SK-N-SH treated with all-trans-retinoic acid at 6 μM for 48 hours (cell line): ENCODE results near the gene CEP192.

ENCODE experiments used
- ATAC-seq: fragments of 200-7000 bp; cut with Tn5 transposase; 3 replicates; pipeline ENCODE4 v1.9.1; 2020; ENCODE audit warnings: mild to moderate bottlenecking, moderate library complexity
- ARNTL ChIP-seq: fragments of 450-650 bp; formaldehyde crosslinking; IDR thresholded peaks from 2 replicates; pipeline ENCODE4 v1.5.0; 2020; ENCODE audit warnings: low read depth, mild to moderate bottlenecking, moderate library complexity, borderline replicate concordance
- BACH2 ChIP-seq: fragments of 250-450 bp; sonication (Bioruptor Pico); IDR thresholded peaks from 2 replicates; pipeline ENCODE4 v1.9.0; 2021; ENCODE audit warnings: mild to moderate bottlenecking, borderline replicate concordance
- CREB5 ChIP-seq: fragments of 250-450 bp; sonication (Bioruptor Pico); IDR thresholded peaks from 2 replicates; pipeline ENCODE4 v1.5.1; 2020; ENCODE audit warnings: low read depth, mild to moderate bottlenecking, moderate library complexity
- CSDC2 ChIP-seq: fragments of 250-450 bp; sonication (Bioruptor Pico); IDR thresholded peaks from 2 replicates; pipeline ENCODE4 v1.5.0; 2020; ENCODE audit warnings: mild to moderate bottlenecking, moderate library complexity
- CSRNP3 ChIP-seq: fragments of 250-450 bp; sonication (Bioruptor Pico); IDR thresholded peaks from 2 replicates; pipeline ENCODE4 v1.5.1; 2021; ENCODE audit warnings: mild to moderate bottlenecking, moderate library complexity
- ESRRG ChIP-seq: fragments of 250-450 bp; sonication (Bioruptor Pico); IDR thresholded peaks from 2 replicates; pipeline ENCODE4 v1.6.1; 2021; ENCODE audit warnings: mild to moderate bottlenecking
- GLIS3 ChIP-seq: fragments of 250-450 bp; sonication (Bioruptor Pico); IDR thresholded peaks from 2 replicates; pipeline ENCODE4 v1.5.0; 2020; ENCODE audit warnings: mild to moderate bottlenecking, moderate library complexity
- OSR1 ChIP-seq: fragments of 250-450 bp; sonication (Bioruptor Pico); IDR thresholded peaks from 2 replicates; pipeline ENCODE4 v1.8.0; 2022; ENCODE audit warnings: moderate library complexity, mild to moderate bottlenecking, inconsistent platforms
- POU6F1 ChIP-seq: fragments of 250-450 bp; sonication (Bioruptor Pico); IDR thresholded peaks from 2 replicates; pipeline ENCODE4 v1.8.0; 2021; ENCODE audit warnings: low read depth, mild to moderate bottlenecking, moderate library complexity, borderline replicate concordance
- PPARA ChIP-seq: fragments of 250-450 bp; sonication (Bioruptor Pico); IDR thresholded peaks from 2 replicates; pipeline ENCODE4 v1.5.0; 2020; ENCODE audit warnings: mild to moderate bottlenecking, borderline replicate concordance
- RARB ChIP-seq: fragments of 250-450 bp; sonication (Bioruptor Pico); IDR thresholded peaks from 2 replicates; pipeline ENCODE4 v1.8.0; 2021; ENCODE audit warnings: mild to moderate bottlenecking, moderate library complexity
- SNAI2 ChIP-seq: fragments of 250-450 bp; sonication (Bioruptor Pico); IDR thresholded peaks from 2 replicates; pipeline ENCODE4 v1.5.0; 2020; ENCODE audit warnings: mild to moderate bottlenecking, moderate library complexity
- TCF4 ChIP-seq: fragments of 250-450 bp; sonication (Bioruptor Pico); IDR thresholded peaks from 2 replicates; pipeline ENCODE4 v1.8.0; 2021; ENCODE audit warnings: mild to moderate bottlenecking, moderate library complexity, borderline replicate concordance
- TOX ChIP-seq: fragments of 250-450 bp; sonication (Bioruptor Pico); IDR thresholded peaks from 2 replicates; pipeline ENCODE4 v1.8.0; 2021; ENCODE audit warnings: mild to moderate bottlenecking, moderate library complexity, borderline replicate concordance
- ZC3H10 ChIP-seq: fragments of 250-450 bp; sonication (Bioruptor Pico); IDR thresholded peaks from 2 replicates; pipeline ENCODE4 v1.5.1; 2021; ENCODE audit warnings: mild to moderate bottlenecking, moderate library complexity
- ZFP3 ChIP-seq: fragments of 250-450 bp; sonication (Bioruptor Pico); IDR thresholded peaks from 2 replicates; pipeline ENCODE4 v1.5.0; 2020; ENCODE audit warnings: mild to moderate bottlenecking, moderate library complexity
- ZFP30 ChIP-seq: fragments of 450-650 bp; formaldehyde crosslinking; IDR thresholded peaks from 2 replicates; pipeline ENCODE4 v1.5.0; 2022; ENCODE audit warnings: mild to moderate bottlenecking, moderate library complexity
- ZNF565 ChIP-seq: fragments of 450-650 bp; formaldehyde crosslinking; conservative IDR thresholded peaks from 2 replicates; pipeline ENCODE4 v1.5.0; 2020; ENCODE audit warnings: low read depth, mild to moderate bottlenecking, moderate library complexity
- ZNF70 ChIP-seq: fragments of 450-650 bp; formaldehyde crosslinking; IDR thresholded peaks from 2 replicates; pipeline ENCODE4 v1.5.0; 2020; ENCODE audit warnings: mild to moderate bottlenecking, moderate library complexity
- ZNF8 ChIP-seq: fragments of 450-650 bp; formaldehyde crosslinking; IDR thresholded peaks from 2 replicates; pipeline ENCODE4 v1.5.0; 2020; ENCODE audit warnings: mild to moderate bottlenecking, moderate library complexity
- TF ChIP-seq, protein P1 (sequence below): fragments of 250-450 bp; sonication (Bioruptor Pico); IDR thresholded peaks from 2 replicates; pipeline ENCODE4 v1.8.0; 2020; ENCODE audit warnings: mild to moderate bottlenecking, moderate library complexity, borderline replicate concordance
- TF ChIP-seq, protein P2 (sequence below): fragments of 250-450 bp; sonication (Bioruptor Pico); IDR thresholded peaks from 2 replicates; pipeline ENCODE4 v1.5.0; 2020; ENCODE audit warnings: mild to moderate bottlenecking, moderate library complexity

The CEP192 gene

DNA sequence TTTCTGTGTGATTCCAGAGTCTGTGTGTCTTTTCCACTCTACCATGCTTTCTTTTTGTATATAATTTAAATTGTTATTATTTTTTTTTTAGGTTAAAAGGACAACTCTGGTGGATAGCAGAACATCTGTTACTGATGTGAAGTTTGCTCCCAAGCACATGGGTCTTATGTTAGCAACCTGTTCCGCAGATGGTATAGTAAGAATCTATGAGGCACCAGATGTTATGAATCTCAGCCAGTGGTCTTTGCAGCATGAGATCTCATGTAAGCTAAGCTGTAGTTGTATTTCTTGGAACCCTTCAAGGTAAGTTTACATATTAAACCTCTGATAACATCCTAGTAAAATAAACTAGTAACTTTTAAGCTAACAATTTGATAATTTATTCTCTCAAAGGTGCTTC, 28.1 kb upstream of the CEP192 start:
- no peak for ATAC-seq
- no peak for TF ChIP-seq ZNF8 (CRISPR knock-in tag)
- no peak for TF ChIP-seq ARNTL
- TF ChIP-seq CREB5 = no peak
- no peak for TF ChIP-seq CSRNP3
- no peak for TF ChIP-seq TCF4
- TF ChIP-seq ZFP3 (CRISPR knock-in tag) = no peak
- TF ChIP-seq ESRRG (CRISPR knock-in tag) = no peak
- TF ChIP-seq OSR1 (CRISPR knock-in tag) = no peak
- no peak for TF ChIP-seq ZNF565 (CRISPR knock-in tag)
- TF ChIP-seq CSDC2 (CRISPR knock-in tag) = no peak
- no peak for TF ChIP-seq ZNF70 (CRISPR knock-in tag)
- no peak for TF ChIP-seq SNAI2 (CRISPR knock-in tag)
- TF ChIP-seq RARB (CRISPR knock-in tag) = no peak
- no peak for TF ChIP-seq BACH2 (CRISPR knock-in tag)
- no peak for TF ChIP-seq ZC3H10
- TF ChIP-seq TOX (CRISPR knock-in tag) = no peak
- no peak for TF ChIP-seq PPARA (CRISPR knock-in tag)
- TF ChIP-seq, all 23 proteins: peak for 0

DNA sequence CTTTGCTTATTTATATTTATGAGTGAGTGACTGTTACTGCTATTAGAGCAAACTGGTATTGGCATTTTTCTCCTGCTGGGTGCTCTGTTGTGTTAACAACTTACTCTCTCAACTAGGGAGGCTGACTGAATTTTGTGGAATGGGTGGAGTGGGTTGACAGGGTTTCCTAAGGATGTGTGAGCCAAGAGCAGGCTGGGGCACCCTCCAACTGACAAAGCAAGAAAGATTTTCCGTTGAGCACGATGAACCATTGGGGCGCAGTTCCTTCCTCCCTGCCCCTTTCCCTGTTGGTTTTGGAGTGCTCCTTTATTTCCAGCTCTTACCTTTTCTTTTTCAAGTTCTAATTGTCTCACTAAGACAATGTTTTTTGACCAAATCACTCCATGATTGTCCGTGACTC, 23.0 kb upstream of the CEP192 start:
- TF ChIP-seq ARNTL (no peak), BACH2 (CRISPR knock-in tag) (no peak), SNAI2 (CRISPR knock-in tag) (no peak), POU6F1 (CRISPR knock-in tag) (no peak), GLIS3 (CRISPR knock-in tag) (no peak), ZNF565 (CRISPR knock-in tag) (no peak), ZNF8 (CRISPR knock-in tag) (no peak), RARB (CRISPR knock-in tag) (no peak), ZC3H10 (no peak), ZNF70 (CRISPR knock-in tag) (no peak), TCF4 (no peak), PPARA (CRISPR knock-in tag) (no peak)
- TF ChIP-seq, protein P1, sequence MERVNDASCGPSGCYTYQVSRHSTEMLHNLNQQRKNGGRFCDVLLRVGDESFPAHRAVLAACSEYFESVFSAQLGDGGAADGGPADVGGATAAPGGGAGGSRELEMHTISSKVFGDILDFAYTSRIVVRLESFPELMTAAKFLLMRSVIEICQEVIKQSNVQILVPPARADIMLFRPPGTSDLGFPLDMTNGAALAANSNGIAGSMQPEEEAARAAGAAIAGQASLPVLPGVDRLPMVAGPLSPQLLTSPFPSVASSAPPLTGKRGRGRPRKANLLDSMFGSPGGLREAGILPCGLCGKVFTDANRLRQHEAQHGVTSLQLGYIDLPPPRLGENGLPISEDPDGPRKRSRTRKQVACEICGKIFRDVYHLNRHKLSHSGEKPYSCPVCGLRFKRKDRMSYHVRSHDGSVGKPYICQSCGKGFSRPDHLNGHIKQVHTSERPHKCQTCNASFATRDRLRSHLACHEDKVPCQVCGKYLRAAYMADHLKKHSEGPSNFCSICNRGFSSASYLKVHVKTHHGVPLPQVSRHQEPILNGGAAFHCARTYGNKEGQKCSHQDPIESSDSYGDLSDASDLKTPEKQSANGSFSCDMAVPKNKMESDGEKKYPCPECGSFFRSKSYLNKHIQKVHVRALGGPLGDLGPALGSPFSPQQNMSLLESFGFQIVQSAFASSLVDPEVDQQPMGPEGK (CRISPR knock-in tag) = no peak
- ATAC-seq = no peak

GRCh38 chr18:12968619-12969018, 22.5 kb upstream of the CEP192 start:
- TF ChIP-seq RARB (CRISPR knock-in tag) (no peak), ZNF8 (CRISPR knock-in tag) (no peak), ZFP30 (no peak), OSR1 (CRISPR knock-in tag) (no peak), CSRNP3 (no peak)
- TF ChIP-seq, protein P2, sequence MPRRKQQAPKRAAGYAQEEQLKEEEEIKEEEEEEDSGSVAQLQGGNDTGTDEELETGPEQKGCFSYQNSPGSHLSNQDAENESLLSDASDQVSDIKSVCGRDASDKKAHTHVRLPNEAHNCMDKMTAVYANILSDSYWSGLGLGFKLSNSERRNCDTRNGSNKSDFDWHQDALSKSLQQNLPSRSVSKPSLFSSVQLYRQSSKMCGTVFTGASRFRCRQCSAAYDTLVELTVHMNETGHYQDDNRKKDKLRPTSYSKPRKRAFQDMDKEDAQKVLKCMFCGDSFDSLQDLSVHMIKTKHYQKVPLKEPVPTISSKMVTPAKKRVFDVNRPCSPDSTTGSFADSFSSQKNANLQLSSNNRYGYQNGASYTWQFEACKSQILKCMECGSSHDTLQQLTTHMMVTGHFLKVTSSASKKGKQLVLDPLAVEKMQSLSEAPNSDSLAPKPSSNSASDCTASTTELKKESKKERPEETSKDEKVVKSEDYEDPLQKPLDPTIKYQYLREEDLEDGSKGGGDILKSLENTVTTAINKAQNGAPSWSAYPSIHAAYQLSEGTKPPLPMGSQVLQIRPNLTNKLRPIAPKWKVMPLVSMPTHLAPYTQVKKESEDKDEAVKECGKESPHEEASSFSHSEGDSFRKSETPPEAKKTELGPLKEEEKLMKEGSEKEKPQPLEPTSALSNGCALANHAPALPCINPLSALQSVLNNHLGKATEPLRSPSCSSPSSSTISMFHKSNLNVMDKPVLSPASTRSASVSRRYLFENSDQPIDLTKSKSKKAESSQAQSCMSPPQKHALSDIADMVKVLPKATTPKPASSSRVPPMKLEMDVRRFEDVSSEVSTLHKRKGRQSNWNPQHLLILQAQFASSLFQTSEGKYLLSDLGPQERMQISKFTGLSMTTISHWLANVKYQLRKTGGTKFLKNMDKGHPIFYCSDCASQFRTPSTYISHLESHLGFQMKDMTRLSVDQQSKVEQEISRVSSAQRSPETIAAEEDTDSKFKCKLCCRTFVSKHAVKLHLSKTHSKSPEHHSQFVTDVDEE (CRISPR knock-in tag) = no peak
- ATAC-seq = no peak
